Measurements from ENCODE around the gene ZFP36L1. TPM values are rescaled to one million over a fixed set of nuclear protein-coding genes. Genes with fewer than 3 reads are reported as not detected.
A peak's percentile ranks its signal among the peaks of the same experiment; 100 is the strongest.

The ZFP36L1 gene
- total RNA-seq, 2 donors from 2014 or later = 99.4 to 99.6 TPM

GRCh38 chr14:68783408-68784225 is 9.2 kb downstream of the ZFP36L1 start:
- no peak overlapping the region for H3K4me3 Mint-ChIP-seq
- peaks cover 25% of the 10 kb centered on the region for H3K4me1 ChIP-seq (ENCODE audit: control insufficient read depth, insufficient read depth, low read length)
- H3K4me3 ChIP-seq (ENCODE audit: low read length) = no peak overlapping the region
- H3K36me3 ChIP-seq (ENCODE audit: control insufficient read depth, insufficient read depth, low read length) = peaks cover 17% of the 10 kb centered on the region
- H3K4me1 Mint-ChIP-seq = peaks cover 50% of the 10 kb centered on the region
- H3K9me3 ChIP-seq (ENCODE audit: control insufficient read depth, low read length) = no peaks in the 10 kb centered on the region
- WGBS, 2 experiments (ENCODE audit: insufficient coverage in 1 of 2, insufficient read length in 1 of 2) = 92 to 100% methylated on average over 2 to 3 of the region's 3 CpGs
- no peaks in the 10 kb centered on the region for H3K9me3 Mint-ChIP-seq
- no peaks in the 10 kb centered on the region for H3K27me3 ChIP-seq (ENCODE audit: control insufficient read depth, insufficient read depth, low read length, poor library complexity, severe bottlenecking)
- no peaks in the 10 kb centered on the region for H3K27me3 Mint-ChIP-seq (ENCODE audit: insufficient read depth)
- no peak overlapping the region for H3K9ac ChIP-seq (ENCODE audit: extremely low read depth, low read length, poor library complexity, severe bottlenecking)
- H3K36me3 Mint-ChIP-seq (ENCODE audit: low read depth) = peaks cover 15% of the 10 kb centered on the region
- no peak overlapping the region for H3K27ac Mint-ChIP-seq
- TF ChIP-seq CTCF (conservative IDR thresholded peaks at IDR 0.05) = no peak
- no peak overlapping the region for H3K27ac ChIP-seq (ENCODE audit: low read depth, low read length)
- DNase-seq = peak; percentile 30

GRCh38 chr14:68782091-68782981 is 10.5 kb downstream of the ZFP36L1 start:
- peak; percentile 48 for TF ChIP-seq CTCF (conservative IDR thresholded peaks at IDR 0.05)
- Mint-ChIP-seq H3K4me1 (peaks cover 43% of the 10 kb centered on the region), H3K4me3 (no peak overlapping the region), H3K27me3 (ENCODE audit: insufficient read depth) (no peaks in the 10 kb centered on the region), H3K9me3 (no peaks in the 10 kb centered on the region), H3K27ac (no peak overlapping the region), H3K36me3 (ENCODE audit: low read depth) (peaks cover 5% of the 10 kb centered on the region)
- no peaks in the 10 kb centered on the region for H3K9me3 ChIP-seq (ENCODE audit: control insufficient read depth, low read length)
- no peak overlapping the region for H3K9ac ChIP-seq (ENCODE audit: extremely low read depth, low read length, poor library complexity, severe bottlenecking)
- H3K27me3 ChIP-seq (ENCODE audit: control insufficient read depth, insufficient read depth, low read length, poor library complexity, severe bottlenecking) = no peaks in the 10 kb centered on the region
- H3K4me1 ChIP-seq (ENCODE audit: control insufficient read depth, insufficient read depth, low read length) = peaks cover 25% of the 10 kb centered on the region
- WGBS, 2 experiments (ENCODE audit: insufficient coverage in 1 of 2, insufficient read length in 1 of 2) = 88 to 89% methylated on average over 8 to 10 of the region's 10 CpGs
- DNase-seq = peak; percentile 47
- H3K27ac ChIP-seq (ENCODE audit: low read depth, low read length) = no peak overlapping the region
- peaks cover 5% of the 10 kb centered on the region for H3K36me3 ChIP-seq (ENCODE audit: control insufficient read depth, insufficient read depth, low read length)
- H3K4me3 ChIP-seq (ENCODE audit: low read length) = no peak overlapping the region

DNA sequence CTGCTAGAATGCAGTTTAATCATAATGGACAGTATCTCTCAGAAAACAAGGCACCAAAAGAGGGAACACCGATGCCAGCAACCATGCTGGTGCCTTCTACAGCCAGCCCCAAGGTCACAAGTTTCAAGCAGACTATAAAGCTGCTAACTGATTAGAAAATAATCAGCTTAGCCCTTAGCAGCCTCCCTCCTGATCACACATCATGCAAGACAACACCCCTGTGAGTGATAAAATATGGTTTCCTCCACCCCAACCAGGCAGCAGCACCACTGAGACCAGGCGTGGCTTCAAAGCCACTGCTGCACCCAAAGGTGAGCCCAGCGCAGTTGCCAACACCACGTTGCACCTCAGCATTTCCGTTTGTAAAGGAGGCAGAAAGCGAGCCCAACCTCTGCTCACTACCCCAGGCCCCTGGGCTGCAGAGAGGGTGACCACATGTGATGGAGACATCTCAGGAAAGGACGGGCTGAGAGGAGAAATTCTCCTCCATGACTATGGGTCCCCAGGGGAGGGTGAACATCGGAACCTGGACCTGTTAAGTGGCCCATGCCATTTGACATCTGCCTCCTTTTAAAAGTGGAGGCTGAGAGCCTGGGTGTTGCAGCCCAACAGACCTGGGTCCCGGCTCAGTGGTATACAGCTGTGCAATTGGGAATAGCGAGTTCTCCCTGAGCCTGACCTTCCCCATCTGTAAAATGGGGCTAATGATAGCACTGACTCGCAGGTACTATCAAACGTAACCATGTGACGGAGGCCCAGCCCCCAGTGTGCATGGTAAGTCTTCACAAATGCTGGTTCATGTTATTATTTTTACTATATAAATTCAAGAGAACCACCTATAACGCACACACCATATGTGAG is 11.5 kb downstream of the ZFP36L1 start:
- no peak overlapping the region for H3K4me3 ChIP-seq (ENCODE audit: low read length)
- Mint-ChIP-seq H3K4me3 (peak overlapping the region; percentile 29), H3K27ac (peak overlapping the region; percentile 38), H3K36me3 (ENCODE audit: low read depth) (no peaks in the 10 kb centered on the region), H3K9me3 (no peaks in the 10 kb centered on the region), H3K27me3 (ENCODE audit: insufficient read depth) (no peaks in the 10 kb centered on the region), H3K4me1 (peaks cover 35% of the 10 kb centered on the region)
- no peak for TF ChIP-seq CTCF (conservative IDR thresholded peaks at IDR 0.05)
- WGBS, 2 experiments (ENCODE audit: insufficient coverage in 1 of 2, insufficient read length in 1 of 2) = 78 to 80% methylated on average over 9 to 14 of the region's 14 CpGs
- H3K9me3 ChIP-seq (ENCODE audit: control insufficient read depth, low read length) = no peaks in the 10 kb centered on the region
- H3K36me3 ChIP-seq (ENCODE audit: control insufficient read depth, insufficient read depth, low read length) = no peaks in the 10 kb centered on the region
- H3K27me3 ChIP-seq (ENCODE audit: control insufficient read depth, insufficient read depth, low read length, poor library complexity, severe bottlenecking) = no peaks in the 10 kb centered on the region
- peaks cover 25% of the 10 kb centered on the region for H3K4me1 ChIP-seq (ENCODE audit: control insufficient read depth, insufficient read depth, low read length)
- H3K9ac ChIP-seq (ENCODE audit: extremely low read depth, low read length, poor library complexity, severe bottlenecking) = no peak overlapping the region
- H3K27ac ChIP-seq (ENCODE audit: low read depth, low read length) = no peak overlapping the region
- DNase-seq = peak; percentile 50
